ENCODE results near the gene HARS2. TPM values are rescaled to one million over a fixed set of nuclear protein-coding genes. Genes with fewer than 3 reads are reported as not detected.

HARS2 gene
- total RNA-seq, 6 donors from 2014 or later, result 19.7 to 136 (median 24.2) TPM

DNA sequence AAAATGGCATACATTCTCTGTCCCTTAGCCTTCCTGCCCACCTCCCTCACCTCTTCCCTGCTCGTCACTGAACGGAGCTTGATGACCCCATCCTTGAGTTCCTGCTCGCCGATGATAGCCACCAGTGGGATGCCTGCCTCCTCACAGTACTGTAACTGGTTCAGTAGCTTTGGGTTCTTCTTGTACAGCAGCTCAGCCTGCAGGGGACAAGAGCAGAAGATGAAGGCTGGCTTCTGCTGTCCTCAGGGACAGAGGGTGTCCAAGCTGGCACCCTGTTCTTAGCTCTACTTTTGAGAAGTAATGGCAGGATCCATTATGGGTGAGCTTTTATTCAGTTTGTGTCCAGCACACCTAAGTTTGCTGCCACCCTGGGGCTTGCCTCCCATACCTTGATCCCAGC lies 16.6 kb upstream of the HARS2 start:
- Histone ChIP-seq H3K27ac (no peak overlapping the region), H3K4me3 (no peak overlapping the region), H3K36me3 (peaks cover 24 to 100% (median 71%) of the 10 kb centered on the region in 4 donors), H3K9me3 (no peaks in the 10 kb centered on the region), H3K27me3 (no peaks in the 10 kb centered on the region), H3K4me1 (no peaks in the 10 kb centered on the region)
- ATAC-seq (ENCODE audit: low FRiP score in 2 of 2) (no peak), DNase-seq (no peak)
- 95 to 96% methylated on average over 4 of the region's 4 CpGs for WGBS, 2 donors
- TF ChIP-seq, protein P1, sequence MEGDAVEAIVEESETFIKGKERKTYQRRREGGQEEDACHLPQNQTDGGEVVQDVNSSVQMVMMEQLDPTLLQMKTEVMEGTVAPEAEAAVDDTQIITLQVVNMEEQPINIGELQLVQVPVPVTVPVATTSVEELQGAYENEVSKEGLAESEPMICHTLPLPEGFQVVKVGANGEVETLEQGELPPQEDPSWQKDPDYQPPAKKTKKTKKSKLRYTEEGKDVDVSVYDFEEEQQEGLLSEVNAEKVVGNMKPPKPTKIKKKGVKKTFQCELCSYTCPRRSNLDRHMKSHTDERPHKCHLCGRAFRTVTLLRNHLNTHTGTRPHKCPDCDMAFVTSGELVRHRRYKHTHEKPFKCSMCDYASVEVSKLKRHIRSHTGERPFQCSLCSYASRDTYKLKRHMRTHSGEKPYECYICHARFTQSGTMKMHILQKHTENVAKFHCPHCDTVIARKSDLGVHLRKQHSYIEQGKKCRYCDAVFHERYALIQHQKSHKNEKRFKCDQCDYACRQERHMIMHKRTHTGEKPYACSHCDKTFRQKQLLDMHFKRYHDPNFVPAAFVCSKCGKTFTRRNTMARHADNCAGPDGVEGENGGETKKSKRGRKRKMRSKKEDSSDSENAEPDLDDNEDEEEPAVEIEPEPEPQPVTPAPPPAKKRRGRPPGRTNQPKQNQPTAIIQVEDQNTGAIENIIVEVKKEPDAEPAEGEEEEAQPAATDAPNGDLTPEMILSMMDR (IDR thresholded peaks at IDR 0.05), result no peak
- TF ChIP-seq EP300 (IDR thresholded peaks at IDR 0.05) (no peak), POLR2AphosphoS5 (IDR thresholded peaks at IDR 0.05) (no peak), POLR2A (IDR thresholded peaks at IDR 0.05) (no peak)

DNA sequence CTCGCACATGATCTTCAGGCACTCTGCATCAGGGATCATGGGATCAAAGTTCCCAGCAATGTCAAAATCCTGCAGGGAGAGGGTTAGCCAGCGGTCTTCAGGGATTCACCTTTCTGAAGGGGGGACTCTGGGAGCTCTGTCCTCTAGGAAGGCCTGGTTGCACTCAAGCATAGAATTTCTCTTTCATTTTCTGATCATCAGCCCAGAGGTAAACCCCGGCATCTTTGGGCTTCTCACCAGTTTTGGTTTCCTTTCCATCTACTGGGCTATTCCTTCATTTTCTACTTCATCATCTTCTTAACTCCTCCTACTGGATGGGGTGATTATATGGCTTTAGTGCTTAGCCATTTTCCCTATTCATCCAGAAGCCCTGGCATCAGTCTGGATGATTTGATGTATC lies 13.3 kb upstream of the HARS2 start:
- no peaks in the 10 kb centered on the region for H3K9me3 ChIP-seq
- whole genome bisulfite sequencing, 2 donors, result 87 to 91% methylated on average over 3 of the region's 3 CpGs
- ATAC-seq (ENCODE audit: low FRiP score in 2 of 2), result no peak
- H3K4me1 ChIP-seq, result no peaks in the 10 kb centered on the region
- no peaks in the 10 kb centered on the region for H3K27me3 ChIP-seq
- H3K4me3 ChIP-seq, result no peak overlapping the region
- no peak for TF ChIP-seq POLR2A (IDR thresholded peaks at IDR 0.05)
- no peak for TF ChIP-seq EP300 (IDR thresholded peaks at IDR 0.05)
- TF ChIP-seq, protein P1 (IDR thresholded peaks at IDR 0.05), result no peak
- TF ChIP-seq POLR2AphosphoS5 (IDR thresholded peaks at IDR 0.05), result no peak
- H3K36me3 ChIP-seq, result peaks cover 21 to 89% (median 66%) of the 10 kb centered on the region in 4 donors
- no peak for DNase-seq
- no peak overlapping the region for H3K27ac ChIP-seq

DNA sequence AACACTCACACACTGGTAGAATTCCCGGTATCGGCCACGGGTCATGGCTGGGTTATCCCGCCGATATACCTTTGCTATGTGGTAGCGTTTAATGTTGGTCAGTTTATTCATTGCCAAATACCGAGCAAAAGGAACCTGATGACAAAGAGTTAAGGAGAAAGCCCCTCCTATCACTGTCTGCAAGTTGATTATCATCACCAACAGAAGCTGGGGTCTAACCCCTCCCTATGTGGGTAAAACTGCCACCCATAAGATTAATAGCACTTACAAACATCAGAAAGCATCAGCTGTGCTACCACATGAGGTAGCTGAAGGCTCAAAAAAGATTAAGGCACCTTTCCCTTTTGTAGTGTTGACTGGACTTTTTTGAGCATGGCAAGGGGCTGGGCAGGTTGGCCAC lies 12.3 kb upstream of the HARS2 start:
- no peak for ATAC-seq (ENCODE audit: low FRiP score in 2 of 2)
- TF ChIP-seq POLR2AphosphoS5 (IDR thresholded peaks at IDR 0.05), result no peak
- TF ChIP-seq, protein P1 (IDR thresholded peaks at IDR 0.05), result no peak
- TF ChIP-seq EP300 (IDR thresholded peaks at IDR 0.05), result no peak
- TF ChIP-seq POLR2A (IDR thresholded peaks at IDR 0.05), result no peak
- no peak overlapping the region for H3K4me3 ChIP-seq
- WGBS, 2 donors, result 97 to 99% methylated on average over 6 to 7 of the region's 7 CpGs
- no peak overlapping the region for H3K27ac ChIP-seq
- DNase-seq, result no peak
- no peaks in the 10 kb centered on the region for H3K9me3 ChIP-seq
- no peaks in the 10 kb centered on the region for H3K27me3 ChIP-seq
- peaks cover 21 to 89% (median 62%) of the 10 kb centered on the region in 4 donors for H3K36me3 ChIP-seq
- no peaks in the 10 kb centered on the region for H3K4me1 ChIP-seq

DNA sequence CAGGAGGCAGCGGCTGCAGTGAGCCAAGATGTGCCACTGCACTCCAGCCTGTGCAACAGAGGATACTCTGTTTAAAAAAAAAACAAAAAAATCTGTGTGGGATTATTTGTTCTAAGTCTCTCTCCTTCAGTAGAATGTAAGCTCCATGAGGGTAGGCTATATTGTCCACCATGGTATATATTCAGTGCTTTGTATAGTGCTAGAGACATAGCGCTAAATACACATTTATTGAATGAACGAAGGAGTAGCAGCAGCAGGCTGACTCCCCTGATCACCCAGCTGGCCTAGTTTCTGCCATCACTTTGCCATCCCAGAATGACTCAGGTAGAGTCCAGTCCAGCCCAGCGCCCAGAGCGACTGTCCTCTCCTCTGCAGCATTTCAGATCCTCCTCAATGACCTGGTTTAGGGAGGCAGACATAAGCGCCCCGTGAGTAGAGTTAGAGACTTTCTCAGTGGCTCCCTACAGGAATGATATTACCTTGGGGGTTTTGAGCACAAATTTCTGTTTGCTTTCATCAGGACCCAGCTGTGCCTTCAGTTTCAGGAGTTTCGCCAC lies 801 bp upstream of the HARS2 start:
- H3K4me1 ChIP-seq, result peaks cover 15 to 31% (median 19%) of the 10 kb centered on the region in 4 donors
- TF ChIP-seq POLR2AphosphoS5 (IDR thresholded peaks at IDR 0.05), result no peak
- TF ChIP-seq POLR2A (IDR thresholded peaks at IDR 0.05), result no peak
- TF ChIP-seq, protein P1 (IDR thresholded peaks at IDR 0.05), result no peak
- TF ChIP-seq EP300 (IDR thresholded peaks at IDR 0.05), result no peak
- peak overlapping the region; percentile 68 to 78 (median 74) for H3K4me3 ChIP-seq
- no peak for DNase-seq
- H3K27ac ChIP-seq, result peak overlapping the region; percentile 85 to 93 (median 88)
- H3K36me3 ChIP-seq, result peaks cover 4 to 44% (median 28%) of the 10 kb centered on the region in 4 donors
- no peak for ATAC-seq (ENCODE audit: low FRiP score in 2 of 2)
- H3K9me3 ChIP-seq, result no peaks in the 10 kb centered on the region
- 57 to 59% methylated on average over 8 of the region's 8 CpGs for WGBS, 2 donors
- H3K27me3 ChIP-seq, result no peaks in the 10 kb centered on the region

DNA sequence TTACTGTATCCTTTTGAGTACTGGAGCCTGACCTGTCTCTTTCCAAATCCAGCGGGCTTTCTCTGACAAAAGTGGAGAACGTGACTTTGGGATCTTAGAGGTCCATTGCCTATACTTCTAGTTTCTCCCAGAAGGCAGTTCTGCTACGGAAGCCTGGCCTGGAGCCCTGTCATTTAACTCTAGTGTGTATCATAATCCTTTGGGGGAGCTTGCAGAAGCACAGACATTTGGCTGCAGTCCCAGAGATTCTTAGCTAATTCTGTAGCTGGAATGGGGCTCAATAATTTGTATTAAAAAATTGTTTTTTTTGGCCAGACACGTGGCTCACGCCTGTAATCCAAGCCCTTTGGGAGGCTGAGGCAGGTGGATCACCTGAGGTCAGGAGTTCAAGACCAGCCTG lies 3.0 kb downstream of the HARS2 start:
- Histone ChIP-seq H3K4me1 (peaks cover 15 to 31% (median 19%) of the 10 kb centered on the region in 4 donors), H3K27ac (no peak overlapping the region), H3K36me3 (peaks cover 39 to 60% (median 51%) of the 10 kb centered on the region in 4 donors), H3K9me3 (no peaks in the 10 kb centered on the region), H3K4me3 (no peak overlapping the region), H3K27me3 (no peaks in the 10 kb centered on the region)
- no peak for TF ChIP-seq EP300 (IDR thresholded peaks at IDR 0.05)
- TF ChIP-seq, protein P1 (IDR thresholded peaks at IDR 0.05), result no peak
- TF ChIP-seq POLR2AphosphoS5 (IDR thresholded peaks at IDR 0.05), result no peak
- no peak for TF ChIP-seq POLR2A (IDR thresholded peaks at IDR 0.05)
- DNase-seq (no peak), ATAC-seq (ENCODE audit: low FRiP score in 2 of 2) (no peak)
- 70 to 82% methylated on average over 5 of the region's 5 CpGs for WGBS, 2 donors

All from upper lobe of left lung (tissue), 6 donors.